Activated CD4-positive, alpha-beta T cell treated with anti-CD3 and anti-CD28 coated beads, Interleukin-2, amount 10 ng/mL, durations not matched to agents 24 days and 14 days (primary cell): ENCODE results near the gene ARHGAP12. TPM values are rescaled to one million over a fixed set of nuclear protein-coding genes. Genes with fewer than 3 reads are reported as not detected.

Experiments used
- DNase-seq: peaks from one replicate; pipeline ENCODE4 v3.0.0; 2022
- H3K27ac Mint-ChIP-seq: one replicate; pipeline ENCODE4 v1.8.0; 2022; ENCODE audit warnings: mild to moderate bottlenecking, mixed read lengths
- H3K27me3 Mint-ChIP-seq: one replicate; pipeline ENCODE4 v1.8.0; 2022; ENCODE audit warnings: mixed read lengths
- H3K36me3 Mint-ChIP-seq: one replicate; pipeline ENCODE4 v1.8.0; 2022; ENCODE audit warnings: low read depth, mild to moderate bottlenecking, mixed read lengths
- H3K4me1 Mint-ChIP-seq: one replicate; pipeline ENCODE4 v1.8.0; 2021; ENCODE audit warnings: mixed read lengths
- H3K4me3 Mint-ChIP-seq: one replicate; pipeline ENCODE4 v1.8.0; 2022; ENCODE audit warnings: mild to moderate bottlenecking, moderate library complexity, mixed read lengths
- H3K9me3 Mint-ChIP-seq: one replicate; pipeline ENCODE4 v1.8.0; 2021; ENCODE audit warnings: mixed read lengths
- intact Hi-C: fragments of 100-400 bp; cut with micrococcal nuclease; formaldehyde crosslinking; loops from one replicate; pipeline ENCODE4 v1.15.1; 2023
- total RNA-seq: library from RNA; stranded (reverse); gene quantifications from 2 replicates; pipeline ENCODE4 v1.2.3, GENCODE V29; 2022

Gene ARHGAP12
- total RNA-seq, 1 donor from 2014 or later = 3.7 TPM

DNA sequence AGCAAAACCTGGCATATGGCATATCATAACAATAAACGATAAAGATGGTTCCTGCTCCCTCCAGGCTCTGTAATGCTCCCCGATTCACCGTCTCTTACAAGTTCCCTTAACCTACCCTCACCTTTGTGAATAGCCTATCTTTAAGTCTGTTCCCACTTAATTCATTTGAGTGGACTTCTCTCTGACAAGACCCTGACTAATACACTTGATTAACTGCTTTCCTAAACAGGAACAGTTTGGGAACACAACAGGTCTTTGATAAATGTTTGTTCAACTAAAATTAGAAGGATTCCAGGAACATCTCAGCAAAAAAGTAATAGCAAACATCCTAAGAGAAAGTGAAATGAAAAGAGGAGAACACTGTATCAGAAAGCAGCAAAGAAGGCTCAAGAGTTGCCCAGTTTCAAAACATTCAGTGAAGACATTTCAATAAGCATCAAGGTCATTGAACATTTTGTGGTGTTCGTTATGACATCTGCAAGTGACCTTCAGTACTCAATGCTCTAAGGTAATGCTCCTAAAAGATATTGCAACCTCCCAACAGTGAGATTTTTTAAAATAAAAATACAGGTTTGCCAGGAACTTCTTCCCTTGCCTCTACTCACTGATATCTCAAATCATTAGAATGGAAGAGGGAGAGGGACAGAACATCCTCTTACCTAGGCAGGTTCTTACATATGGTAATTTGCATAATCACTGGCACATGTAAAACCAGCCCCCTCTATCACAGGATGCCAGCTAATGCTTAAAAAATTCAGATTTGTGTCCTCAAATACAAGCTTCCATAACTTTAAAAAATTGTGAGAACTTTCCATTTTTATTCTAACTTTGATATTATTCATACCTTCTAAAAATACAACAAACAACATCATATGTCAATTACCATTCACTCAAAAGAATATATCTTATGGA, 11.4 kb upstream of the ARHGAP12 start:
- peaks cover 3% of the 10 kb centered on the region for H3K27me3 Mint-ChIP-seq
- peaks cover 9% of the 10 kb centered on the region for H3K4me1 Mint-ChIP-seq
- H3K27ac Mint-ChIP-seq = no peak overlapping the region
- intact Hi-C loops = no loop called here
- no peaks in the 10 kb centered on the region for H3K36me3 Mint-ChIP-seq
- no peak for DNase-seq
- no peak overlapping the region for H3K4me3 Mint-ChIP-seq
- no peaks in the 10 kb centered on the region for H3K9me3 Mint-ChIP-seq

DNA sequence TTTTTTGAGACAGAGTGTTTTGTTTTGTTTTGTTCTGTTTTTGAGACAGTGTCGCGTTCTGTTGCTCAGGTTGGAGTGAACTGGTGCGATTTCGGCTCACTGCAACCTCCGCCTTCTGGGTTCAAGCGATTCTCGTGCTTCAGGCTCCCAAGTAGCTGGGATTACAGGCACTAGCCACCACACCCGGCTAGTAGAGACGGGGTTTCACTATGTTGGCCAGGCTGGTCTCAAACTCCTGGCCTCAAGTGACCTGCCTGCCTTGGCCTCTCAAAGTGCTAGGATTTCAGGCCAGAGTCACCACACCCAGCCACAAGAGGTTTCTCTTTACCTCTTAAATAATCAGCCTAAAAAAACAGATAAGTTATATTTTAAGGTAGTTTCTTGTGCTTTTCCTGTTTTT, 8.7 kb upstream of the ARHGAP12 start:
- no peak for DNase-seq
- intact Hi-C loops = no loop called here
- Mint-ChIP-seq H3K27ac (no peak overlapping the region), H3K4me3 (no peak overlapping the region), H3K4me1 (peaks cover 7% of the 10 kb centered on the region), H3K27me3 (peaks cover 6% of the 10 kb centered on the region), H3K9me3 (no peaks in the 10 kb centered on the region), H3K36me3 (no peaks in the 10 kb centered on the region)

DNA sequence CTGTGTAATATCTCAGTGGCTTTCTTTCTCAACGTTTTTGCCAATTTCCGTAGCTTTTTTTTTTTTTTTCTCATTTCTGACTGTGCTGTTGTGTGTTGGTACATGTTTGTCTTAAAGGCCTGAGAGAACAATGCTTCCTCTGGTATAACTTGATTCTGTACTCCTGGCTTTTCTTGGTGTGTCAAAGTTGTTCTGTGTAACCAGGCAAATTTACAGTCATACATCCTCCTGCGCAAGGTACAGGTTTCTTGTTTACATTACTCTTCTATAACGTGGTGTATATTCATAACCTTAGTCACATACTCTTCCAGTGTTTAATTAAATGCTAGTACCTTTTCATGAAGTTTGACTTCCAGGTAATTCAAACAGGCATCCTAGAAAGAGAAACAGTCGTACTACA, 8.3 kb upstream of the ARHGAP12 start:
- no peak overlapping the region for H3K4me3 Mint-ChIP-seq
- intact Hi-C loops = no loop called here
- H3K27me3 Mint-ChIP-seq = peaks cover 6% of the 10 kb centered on the region
- H3K27ac Mint-ChIP-seq = no peak overlapping the region
- no peak for DNase-seq
- H3K36me3 Mint-ChIP-seq = no peaks in the 10 kb centered on the region
- peaks cover 7% of the 10 kb centered on the region for H3K4me1 Mint-ChIP-seq
- H3K9me3 Mint-ChIP-seq = no peaks in the 10 kb centered on the region

DNA sequence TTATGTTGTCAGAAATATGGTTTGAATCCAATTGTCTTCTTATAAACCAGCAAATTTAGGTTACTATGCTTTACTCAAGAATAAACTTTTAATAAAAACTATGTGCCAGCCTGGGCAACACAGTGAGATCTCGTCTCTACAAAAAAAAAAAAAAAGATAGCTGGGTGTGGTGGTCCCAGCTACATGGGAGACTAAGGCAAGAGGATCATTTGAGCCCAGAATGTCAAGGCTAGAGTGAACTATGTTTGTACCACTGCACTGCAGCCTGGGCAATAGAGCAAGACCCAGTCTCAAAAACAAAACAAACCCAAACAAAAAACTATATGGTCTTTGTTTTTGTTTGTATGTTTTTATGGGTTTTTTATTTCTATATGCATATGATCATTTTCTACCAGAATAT, 7.5 kb upstream of the ARHGAP12 start:
- no peak for DNase-seq
- H3K9me3 Mint-ChIP-seq = no peaks in the 10 kb centered on the region
- intact Hi-C loops = no loop called here
- no peak overlapping the region for H3K4me3 Mint-ChIP-seq
- peaks cover 7% of the 10 kb centered on the region for H3K27me3 Mint-ChIP-seq
- H3K27ac Mint-ChIP-seq = no peak overlapping the region
- H3K36me3 Mint-ChIP-seq = no peaks in the 10 kb centered on the region
- peaks cover 6% of the 10 kb centered on the region for H3K4me1 Mint-ChIP-seq

DNA sequence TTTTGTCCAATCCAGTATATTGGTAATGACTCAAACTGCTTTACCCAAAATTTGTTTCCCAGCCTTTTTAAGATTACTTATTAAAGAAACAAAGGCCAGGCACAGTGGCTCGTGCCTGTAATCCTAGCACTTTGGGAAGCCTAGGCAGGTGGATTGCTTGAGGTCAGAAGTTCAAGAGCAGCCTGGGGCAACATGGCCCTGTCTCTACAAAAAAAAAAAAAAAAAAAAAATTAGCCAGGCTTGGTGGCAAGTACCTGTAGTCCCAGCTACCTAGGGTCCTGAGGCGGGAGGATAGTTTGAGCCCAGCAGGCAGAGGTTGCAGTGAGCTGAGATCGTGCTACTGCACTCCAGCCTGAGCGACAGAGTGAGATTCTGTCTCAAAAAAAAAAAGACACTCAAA, 7.0 kb upstream of the ARHGAP12 start:
- Mint-ChIP-seq H3K27ac (no peak overlapping the region), H3K9me3 (no peaks in the 10 kb centered on the region), H3K36me3 (no peaks in the 10 kb centered on the region), H3K4me3 (no peak overlapping the region), H3K27me3 (peaks cover 10% of the 10 kb centered on the region), H3K4me1 (peaks cover 5% of the 10 kb centered on the region)
- intact Hi-C loops = no loop called here
- no peak for DNase-seq

DNA sequence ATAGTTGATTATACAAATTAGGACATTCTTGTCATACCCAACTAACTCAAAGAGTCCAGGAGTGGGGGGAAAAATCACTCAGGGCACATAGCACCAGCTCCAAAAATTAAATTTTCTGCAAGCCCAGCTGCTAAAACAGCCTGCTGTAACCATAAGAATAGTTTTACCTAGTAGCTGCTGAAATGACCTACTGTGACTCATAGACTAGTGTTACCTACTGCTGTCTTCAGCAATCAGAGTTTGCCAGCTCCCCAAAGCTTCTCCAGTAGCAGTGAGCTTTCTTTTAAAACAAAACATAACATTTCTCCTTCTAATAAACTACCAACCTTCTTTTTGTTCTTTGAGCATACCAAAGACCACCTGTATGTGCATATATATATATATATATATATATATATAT, 4.2 kb upstream of the ARHGAP12 start:
- no peak overlapping the region for H3K4me3 Mint-ChIP-seq
- peaks cover 13% of the 10 kb centered on the region for H3K4me1 Mint-ChIP-seq
- H3K9me3 Mint-ChIP-seq = no peaks in the 10 kb centered on the region
- no peak for DNase-seq
- no peaks in the 10 kb centered on the region for H3K36me3 Mint-ChIP-seq
- intact Hi-C loops = loop anchor here (5.0 kb wide), 1 partner anchor 71 kb away; no protein-coding TSS in a partner anchor
- H3K27ac Mint-ChIP-seq = no peak overlapping the region
- peaks cover 7% of the 10 kb centered on the region for H3K27me3 Mint-ChIP-seq

DNA sequence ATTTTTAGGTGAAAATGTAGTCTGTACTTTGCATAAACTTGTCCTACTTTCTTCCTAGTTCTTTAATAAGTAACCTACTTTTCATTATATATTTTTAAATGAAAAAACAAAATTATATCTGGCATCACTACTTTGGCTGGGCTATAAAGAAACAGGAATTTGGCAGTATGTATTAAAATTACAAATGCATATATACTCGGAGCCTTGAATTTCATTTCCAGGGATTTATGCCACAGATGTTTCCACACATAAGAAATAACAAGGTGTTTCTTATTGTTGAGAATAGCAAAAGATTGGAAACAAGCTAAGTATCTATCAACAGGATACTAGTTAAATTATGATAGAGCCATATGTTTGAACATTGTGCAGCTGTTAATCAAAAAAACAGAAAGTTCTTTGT, 2.2 kb upstream of the ARHGAP12 start:
- peaks cover 26% of the 10 kb centered on the region for H3K4me1 Mint-ChIP-seq
- H3K4me3 Mint-ChIP-seq = no peak overlapping the region
- H3K27ac Mint-ChIP-seq = no peak overlapping the region
- peaks cover 7% of the 10 kb centered on the region for H3K27me3 Mint-ChIP-seq
- H3K9me3 Mint-ChIP-seq = no peaks in the 10 kb centered on the region
- no peaks in the 10 kb centered on the region for H3K36me3 Mint-ChIP-seq
- DNase-seq = no peak
- intact Hi-C loops = loop anchor here (5.0 kb wide), 1 partner anchor 69 kb away; no protein-coding TSS in a partner anchor

DNA sequence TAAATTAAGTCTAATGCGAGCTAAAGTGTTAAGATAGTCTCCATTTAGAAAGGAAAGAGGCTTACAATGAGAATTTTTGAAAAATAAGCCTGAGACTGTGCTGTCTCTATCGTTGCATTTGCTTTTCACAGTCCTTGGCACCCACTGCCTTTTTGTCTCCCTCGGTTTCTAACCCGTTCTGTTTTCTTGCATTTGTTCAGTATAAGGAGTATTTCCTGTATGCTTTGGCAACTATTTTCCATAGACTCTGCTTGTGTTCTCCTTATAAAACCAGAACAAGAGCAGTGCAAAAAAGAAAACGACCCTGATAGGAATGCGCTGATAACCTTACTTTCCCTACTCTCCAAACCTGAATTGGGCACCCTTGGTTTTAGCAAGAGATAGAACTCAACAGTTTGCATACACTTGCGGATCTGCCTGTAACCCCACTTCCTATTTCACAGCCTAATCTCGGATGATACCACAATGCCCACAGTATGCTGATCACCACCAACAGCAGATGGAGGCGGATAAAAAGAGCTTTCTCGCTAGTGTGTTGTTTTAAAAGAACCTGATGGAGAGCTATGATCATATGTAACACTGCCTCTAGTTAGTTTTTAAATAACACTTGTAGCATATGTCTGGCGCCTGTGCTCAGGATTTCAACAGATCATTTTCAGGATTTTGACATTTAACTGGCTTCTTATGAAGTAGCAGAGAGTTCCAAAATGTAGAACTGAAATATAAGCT, 1.6 kb upstream of the ARHGAP12 start:
- Mint-ChIP-seq H3K9me3 (no peaks in the 10 kb centered on the region), H3K27me3 (peaks cover 7% of the 10 kb centered on the region), H3K4me1 (peaks cover 26% of the 10 kb centered on the region), H3K27ac (peak overlapping the region; percentile 63), H3K4me3 (peak overlapping the region; percentile 89), H3K36me3 (no peaks in the 10 kb centered on the region)
- intact Hi-C loops = loop anchor here (5.0 kb wide), 1 partner anchor 68 kb away; no protein-coding TSS in a partner anchor
- peak; percentile 79 for DNase-seq

DNA sequence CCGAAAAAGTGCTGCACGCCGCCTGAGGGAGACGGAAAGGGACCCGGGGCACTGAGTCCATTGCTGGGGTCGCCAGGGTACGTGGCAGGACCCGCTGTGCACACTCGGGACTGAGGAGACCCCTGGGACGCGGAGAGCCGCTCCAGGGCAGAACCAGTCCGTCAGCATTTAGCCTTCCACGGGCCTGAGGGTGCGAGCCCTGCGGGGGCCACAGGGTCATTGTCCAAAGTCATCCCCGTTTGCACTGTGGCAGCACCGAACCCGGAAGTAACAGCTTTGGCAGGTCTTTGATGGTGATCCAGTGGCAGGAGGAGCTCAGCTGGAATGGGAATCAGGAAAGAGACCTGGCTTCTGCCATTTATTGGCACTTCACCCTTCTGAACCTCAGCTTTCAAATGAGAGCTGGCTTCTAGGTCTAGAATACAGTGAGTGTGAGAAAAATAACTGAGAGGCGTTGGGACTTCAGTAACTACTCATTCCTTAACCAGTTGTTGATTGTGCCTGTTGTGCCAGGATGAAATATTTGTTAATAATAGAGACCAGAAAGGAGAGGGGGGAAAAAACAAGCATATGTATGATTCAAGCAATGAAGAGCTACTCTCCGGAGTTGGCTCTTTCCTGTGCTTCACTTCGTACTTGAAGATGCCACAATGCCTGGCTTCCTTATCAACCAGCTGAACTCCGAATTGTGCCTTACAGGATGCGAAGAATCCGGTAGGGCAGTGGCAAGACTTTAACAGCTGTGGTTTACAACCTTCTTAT, 811 bp upstream of the ARHGAP12 start:
- H3K27ac Mint-ChIP-seq = peak overlapping the region; percentile 73
- H3K4me3 Mint-ChIP-seq = peak overlapping the region; percentile 89
- intact Hi-C loops = loop anchor here (1.0 to 10.0 kb wide), 8 partner anchors 8 to 1225 kb away; partner anchors contain the start of genes EPC1 and KIF5B
- H3K36me3 Mint-ChIP-seq = no peaks in the 10 kb centered on the region
- H3K27me3 Mint-ChIP-seq = peaks cover 7% of the 10 kb centered on the region
- DNase-seq = peak; percentile 76
- H3K4me1 Mint-ChIP-seq = peaks cover 31% of the 10 kb centered on the region
- no peaks in the 10 kb centered on the region for H3K9me3 Mint-ChIP-seq

DNA sequence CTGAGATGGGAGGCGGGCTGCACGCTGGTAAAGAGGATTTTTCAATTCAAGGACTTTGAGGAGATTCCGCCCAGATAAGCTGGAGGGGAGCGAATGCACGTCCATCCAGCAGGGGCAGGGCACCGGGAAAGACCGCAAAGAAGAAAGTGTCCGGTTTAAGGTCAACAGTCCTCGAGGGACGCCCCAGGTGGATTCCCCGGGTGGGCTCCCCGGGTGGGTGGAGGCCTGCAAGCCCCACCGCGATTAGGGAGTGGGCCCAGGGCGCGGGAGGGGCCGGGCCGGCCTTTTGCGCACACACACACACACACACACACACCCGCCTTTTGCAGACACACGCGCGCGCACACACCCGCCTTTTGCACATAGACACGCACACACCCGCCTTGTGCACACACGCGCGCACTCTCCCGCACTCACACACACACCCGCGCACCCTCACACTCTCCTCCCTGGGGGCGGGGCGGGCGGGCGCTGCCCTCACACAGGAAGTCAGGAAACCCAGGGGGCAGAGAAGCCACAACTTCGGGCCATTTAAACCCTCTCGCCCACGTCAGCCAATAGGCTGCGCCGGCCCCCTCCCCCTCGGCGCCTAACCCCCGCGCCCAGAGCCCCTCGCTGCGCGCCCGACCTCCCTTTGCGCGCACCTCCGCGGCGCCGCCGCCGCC, 615 bp downstream of the ARHGAP12 start:
- peak overlapping the region; percentile 72 for H3K27ac Mint-ChIP-seq
- intact Hi-C loops = loop anchor here (2.0 to 10.0 kb wide), 6 partner anchors 79 to 1223 kb away; partner anchors contain the start of genes EPC1 and KIF5B
- H3K36me3 Mint-ChIP-seq = peaks cover 3% of the 10 kb centered on the region
- peak; percentile 82 for DNase-seq
- H3K27me3 Mint-ChIP-seq = peaks cover 6% of the 10 kb centered on the region
- no peaks in the 10 kb centered on the region for H3K9me3 Mint-ChIP-seq
- H3K4me3 Mint-ChIP-seq = peak overlapping the region; percentile 89
- H3K4me1 Mint-ChIP-seq = peaks cover 36% of the 10 kb centered on the region

DNA sequence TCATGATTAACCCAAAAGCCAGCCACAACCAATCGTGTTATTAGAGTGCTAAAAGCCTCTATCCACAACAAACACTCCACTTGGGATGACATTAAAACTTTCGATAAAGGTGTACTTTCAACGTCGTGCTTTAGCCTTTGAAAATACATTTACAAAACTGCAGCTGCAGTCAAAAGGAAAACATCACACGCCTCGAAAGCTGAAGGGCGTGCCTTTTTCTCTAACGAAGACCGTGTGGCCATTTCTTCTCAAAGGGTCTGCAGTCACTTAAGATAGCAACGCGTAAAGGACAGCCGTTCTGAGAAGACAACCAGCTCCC, 1.1 kb downstream of the ARHGAP12 start:
- intact Hi-C loops = loop anchor here (5.0 to 10.0 kb wide), 5 partner anchors 80 to 1223 kb away; partner anchors contain the start of gene EPC1
- H3K4me3 Mint-ChIP-seq = peak overlapping the region; percentile 89
- peaks cover 3% of the 10 kb centered on the region for H3K36me3 Mint-ChIP-seq
- H3K9me3 Mint-ChIP-seq = no peaks in the 10 kb centered on the region
- H3K27ac Mint-ChIP-seq = peak overlapping the region; percentile 72
- peaks cover 36% of the 10 kb centered on the region for H3K4me1 Mint-ChIP-seq
- no peak for DNase-seq
- H3K27me3 Mint-ChIP-seq = peaks cover 6% of the 10 kb centered on the region

DNA sequence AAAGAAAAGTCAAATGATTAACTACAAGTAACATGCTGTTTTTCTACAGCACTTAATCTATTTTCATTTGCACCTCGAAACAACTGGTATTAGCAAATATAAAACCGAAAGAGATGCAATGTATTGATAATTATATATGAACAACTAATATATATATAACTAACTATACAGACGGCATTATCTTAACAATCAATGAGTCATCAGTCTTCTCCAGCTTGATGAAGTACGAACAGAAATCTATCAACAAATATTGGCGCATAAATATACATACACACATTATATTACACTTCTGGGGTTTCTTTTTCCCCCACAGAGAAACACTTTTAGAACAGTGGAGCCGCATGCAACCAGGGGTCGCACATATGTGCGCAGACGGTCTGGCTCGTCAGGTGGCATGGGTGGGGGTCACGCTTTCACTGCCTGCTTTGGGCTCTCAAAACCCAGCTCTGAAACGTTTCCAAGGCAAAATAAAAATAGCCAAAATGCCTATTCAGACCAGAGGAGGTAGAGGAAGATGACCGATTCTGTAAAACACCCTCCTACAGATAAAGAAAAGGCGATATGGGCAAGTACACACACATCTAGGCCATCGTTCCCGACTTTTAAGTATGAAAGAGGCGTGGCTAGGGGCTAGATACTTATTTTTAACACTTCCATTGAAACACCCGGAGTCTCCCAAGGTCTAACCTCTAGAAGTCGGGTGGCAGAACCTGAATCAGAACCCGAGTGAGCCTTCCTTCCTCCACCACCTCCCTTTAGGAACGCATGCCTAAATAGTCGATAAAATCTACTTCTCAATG, 1.7 kb downstream of the ARHGAP12 start:
- Mint-ChIP-seq H3K27me3 (peaks cover 6% of the 10 kb centered on the region), H3K4me3 (peak overlapping the region; percentile 89), H3K4me1 (peaks cover 38% of the 10 kb centered on the region), H3K27ac (peak overlapping the region; percentile 72), H3K36me3 (peaks cover 3% of the 10 kb centered on the region), H3K9me3 (no peaks in the 10 kb centered on the region)
- no peak for DNase-seq
- intact Hi-C loops = loop anchor here (5.0 to 10.0 kb wide), 5 partner anchors 80 to 1222 kb away; partner anchors contain the start of gene EPC1
